Osteoblast (primary cell): ENCODE data around the gene RTN4IP1. TPM values are rescaled to one million over a fixed set of nuclear protein-coding genes. Genes with fewer than 3 reads are reported as not detected.

Source experiments
- DNase-seq: peaks from one replicate; pipeline ENCODE4 v3.0.0; 2011; ENCODE audit warnings: low spot score, mixed read lengths; ENCODE audit not compliant: insufficient read length; ENCODE audit errors: missing footprints
- H2AFZ ChIP-seq: 2 replicates; pipeline ENCODE4 v1.6.0; 2011; ENCODE audit warnings: mild to moderate bottlenecking, low read length
- H3K27ac ChIP-seq: 2 replicates; pipeline ENCODE4 v1.5.1; 2011; ENCODE audit warnings: mild to moderate bottlenecking, low read depth, low read length, moderate library complexity
- H3K27me3 ChIP-seq: 2 replicates; pipeline ENCODE4 v1.6.0; 2012; ENCODE audit warnings: mild to moderate bottlenecking, control low read depth, inconsistent platforms, low read length, moderate library complexity; ENCODE audit not compliant: insufficient read depth
- H3K36me3 ChIP-seq: 2 replicates; pipeline ENCODE4 v1.5.1; 2011; ENCODE audit warnings: mild to moderate bottlenecking, low read length, control low read depth, moderate library complexity; ENCODE audit not compliant: insufficient read depth
- H3K4me1 ChIP-seq: 2 replicates; pipeline ENCODE4 v1.5.1; 2011; ENCODE audit warnings: mild to moderate bottlenecking, low read length, control low read depth, moderate library complexity; ENCODE audit not compliant: insufficient read depth
- H3K4me2 ChIP-seq: 2 replicates; pipeline ENCODE4 v1.6.0; 2011; ENCODE audit warnings: mild to moderate bottlenecking, low read length; ENCODE audit not compliant: insufficient read depth
- H3K4me3 ChIP-seq: fragments of 200-600 bp; sonication (generic); 3 replicates; pipeline ENCODE4 v1.5.1; 2012; ENCODE audit warnings: mild to moderate bottlenecking, low read length, inconsistent platforms; ENCODE audit not compliant: insufficient read depth
- H3K79me2 ChIP-seq: 2 replicates; pipeline ENCODE4 v1.6.0; 2012; ENCODE audit warnings: mild to moderate bottlenecking, low read length, control low read depth, inconsistent platforms; ENCODE audit not compliant: insufficient read depth
- H3K9me3 ChIP-seq: 2 replicates; pipeline ENCODE4 v1.5.1; 2011; ENCODE audit warnings: low read depth, low read length, control low read depth
- H4K20me1 ChIP-seq: 2 replicates; pipeline ENCODE4 v1.6.0; 2012; ENCODE audit warnings: mild to moderate bottlenecking, low read length, control low read depth; ENCODE audit not compliant: insufficient read depth
- CTCF ChIP-seq: IDR thresholded peaks from 2 replicates; pipeline ENCODE4 v1.5.1; 2011; ENCODE audit warnings: mild to moderate bottlenecking, low read depth, low read length, moderate library complexity; ENCODE audit errors: extremely low read depth
- small RNA-seq: library from RNA; depleted of rRNA; stranded (forward); fragments of <200 nt; gene quantifications from one replicate; pipeline ENCODE3, GENCODE V24; 2012
- total RNA-seq: library from RNA; depleted of rRNA; stranded (reverse); fragments of >200 nt; gene quantifications from 2 replicates; pipeline ENCODE4 v1.2.3, GENCODE V29; 2012

RTN4IP1 gene
- total RNA-seq, 1 donor, result 5.1 TPM

- Histone ChIP-seq H3K27ac (no peak overlapping the region), H3K9me3 (no peaks in the 10 kb centered on the region), H3K4me1 (peaks cover 28% of the 10 kb centered on the region), H4K20me1 (no peaks in the 10 kb centered on the region), H3K4me2 (no peak overlapping the region), H3K36me3 (no peaks in the 10 kb centered on the region), H3K4me3 (no peak overlapping the region), H2AFZ (no peak overlapping the region), H3K27me3 (no peaks in the 10 kb centered on the region), H3K79me2 (no peaks in the 10 kb centered on the region)
- TF ChIP-seq CTCF, result no peak
- DNase-seq, result no peak
Measured at GRCh38 chr6:106525882-106526275, 103.4 kb downstream of the RTN4IP1 start.

GRCh38 chr6:106525107-106525881 lies 104.0 kb downstream of the RTN4IP1 start:
- Histone ChIP-seq H3K27me3 (no peaks in the 10 kb centered on the region), H2AFZ (peak overlapping the region; percentile 30), H3K4me2 (peak overlapping the region; percentile 25), H3K4me3 (peak overlapping the region; percentile 8), H4K20me1 (no peaks in the 10 kb centered on the region), H3K9me3 (no peaks in the 10 kb centered on the region), H3K36me3 (no peaks in the 10 kb centered on the region), H3K79me2 (no peaks in the 10 kb centered on the region), H3K4me1 (peaks cover 24% of the 10 kb centered on the region), H3K27ac (no peak overlapping the region)
- no peak for DNase-seq
- no peak for TF ChIP-seq CTCF

GRCh38 chr6:106522562-106523250 lies 106.6 kb downstream of the RTN4IP1 start:
- H4K20me1 ChIP-seq, result no peaks in the 10 kb centered on the region
- TF ChIP-seq CTCF, result no peak
- no peak overlapping the region for H3K4me2 ChIP-seq
- H3K36me3 ChIP-seq, result no peaks in the 10 kb centered on the region
- no peak for DNase-seq
- no peaks in the 10 kb centered on the region for H3K9me3 ChIP-seq
- H3K79me2 ChIP-seq, result no peaks in the 10 kb centered on the region
- H2AFZ ChIP-seq, result no peak overlapping the region
- no peak overlapping the region for H3K4me3 ChIP-seq
- H3K27me3 ChIP-seq, result no peaks in the 10 kb centered on the region
- H3K4me1 ChIP-seq, result peaks cover 25% of the 10 kb centered on the region
- no peak overlapping the region for H3K27ac ChIP-seq

Small RNA genes lying within 50 kb of the gene (small RNA-seq; reads per million reads assigned to genes)
- gene RNU6-527P, result not detected

Other genes with a start within 250 kb of the RTN4IP1 start
- 12.7 and 13.8 TPM in 2 replicates for gene QRSL1, start 80 bp upstream of the RTN4IP1 start, total RNA-seq